HG03095 (cell line): ENCODE measurements around the gene MRPS5.

ENCODE experiments used
- ATAC-seq: cut with Tn5 transposase; IDR thresholded peaks from one replicate; pipeline ENCODE4 v1.9.1; 2021; ENCODE audit warnings: moderate library complexity; ENCODE audit not compliant: unreplicated experiment

The MRPS5 gene

GRCh38 chr2:95061601-95062183, 59.9 kb downstream of the MRPS5 start:
- ATAC-seq: no peak

GRCh38 chr2:95061119-95061512, 60.5 kb downstream of the MRPS5 start:
- no peak for ATAC-seq

GRCh38 chr2:95060446-95061118, 61.0 kb downstream of the MRPS5 start:
- no peak for ATAC-seq

GRCh38 chr2:95059656-95060370, 61.8 kb downstream of the MRPS5 start:
- ATAC-seq: no peak

- no peak for ATAC-seq
These were observed 62.5 kb downstream of the MRPS5 start for GRCh38 chr2:95058989-95059641.

GRCh38 chr2:95058466-95058988, 63.1 kb downstream of the MRPS5 start:
- ATAC-seq: no peak

GRCh38 chr2:95057535-95058370, 63.9 kb downstream of the MRPS5 start:
- no peak for ATAC-seq

GRCh38 chr2:95056461-95057459, 64.8 kb downstream of the MRPS5 start:
- no peak for ATAC-seq

- ATAC-seq: no peak
These were observed 65.6 kb downstream of the MRPS5 start for GRCh38 chr2:95056044-95056443.

GRCh38 chr2:95055262-95055661, 66.3 kb downstream of the MRPS5 start:
- no peak for ATAC-seq

GRCh38 chr2:95054016-95054415, 67.6 kb downstream of the MRPS5 start:
- no peak for ATAC-seq

- ATAC-seq: no peak
These were observed 68.1 kb downstream of the MRPS5 start for GRCh38 chr2:95053543-95053942.

- no peak for ATAC-seq
These were observed 68.7 kb downstream of the MRPS5 start for GRCh38 chr2:95052804-95053479.

- no peak for ATAC-seq
These were observed 69.3 kb downstream of the MRPS5 start for GRCh38 chr2:95052307-95052706.

- no peak for ATAC-seq
These were observed 70.0 kb downstream of the MRPS5 start for GRCh38 chr2:95051626-95052025.

- ATAC-seq: no peak
These were observed 71.0 kb downstream of the MRPS5 start for GRCh38 chr2:95050385-95051300.

GRCh38 chr2:95049961-95050360, 71.6 kb downstream of the MRPS5 start:
- ATAC-seq: no peak

- no peak for ATAC-seq
These were observed 72.0 kb downstream of the MRPS5 start for GRCh38 chr2:95049683-95049955.
